GM12878 (cell line): ENCODE data around the gene CALCR.

Experiments used
- CTCF ChIP-seq, 3 experiments: IDR thresholded peaks in 2 of 3; conservative IDR thresholded peaks in 1 of 3; 2 replicates each; pipeline ENCODE4 v1.5.1; 2011; ENCODE audit warnings: low read depth in 3 of 3, low read length in 3 of 3, mild to moderate bottlenecking in 3 of 3, control low read depth in 2 of 3, moderate library complexity in 2 of 3, inconsistent platforms in 1 of 3, mixed read lengths in 1 of 3; ENCODE audit not compliant: control insufficient read depth in 2 of 3, insufficient read depth in 1 of 3; ENCODE audit errors: extremely low read depth in 1 of 3
- EP300 ChIP-seq, 2 experiments: fragments of 150-350 bp in 1 of 2; IDR thresholded peaks; 2 replicates each; pipeline ENCODE4 v1.6.1; 2011 to 2012; ENCODE audit warnings: low read depth in 2 of 2, low read length in 2 of 2, borderline replicate concordance in 1 of 2, improper control_type of control experiment in 1 of 2, inconsistent platforms in 1 of 2; ENCODE audit not compliant: control insufficient read depth in 1 of 2
- FOS ChIP-seq: IDR thresholded peaks from 3 replicates; pipeline ENCODE4 v1.6.1; 2011; ENCODE audit warnings: borderline replicate concordance; ENCODE audit not compliant: insufficient read length; ENCODE audit errors: extremely low read depth
- HCFC1 ChIP-seq: fragments of 150-350 bp; IDR thresholded peaks from 2 replicates; pipeline ENCODE4 v1.6.1; 2014; ENCODE audit warnings: low read length
- HDAC6 ChIP-seq: fragments of 200-600 bp; sonication (generic); IDR thresholded peaks from one replicate; pipeline ENCODE4 v1.8.0; 2017; ENCODE audit warnings: antibody characterized with exemption; ENCODE audit not compliant: unreplicated experiment
- POLR2A ChIP-seq: IDR thresholded peaks from 2 replicates; pipeline ENCODE4 v1.6.1; 2011; ENCODE audit warnings: low read depth, mild to moderate bottlenecking, low read length
- RAD21 ChIP-seq: IDR thresholded peaks from 2 replicates; pipeline ENCODE4 v1.6.1; 2011; ENCODE audit warnings: mild to moderate bottlenecking, low read depth, low read length, moderate library complexity; ENCODE audit not compliant: insufficient read depth
- ZNF622 ChIP-seq: fragments of 450-650 bp; IDR thresholded peaks from 2 replicates; pipeline ENCODE4 v1.6.1; 2017; ENCODE audit warnings: mild to moderate bottlenecking, inconsistent platforms
- TF ChIP-seq, protein P1 (sequence below): IDR thresholded peaks from 2 replicates; pipeline ENCODE4 v1.6.1; 2012; ENCODE audit warnings: low read depth, low read length, improper control_type of control experiment

GRCh38 chr7:93427107-93427506 lies 147.4 kb downstream of the CALCR start:
- no peak for TF ChIP-seq CTCF (IDR thresholded peaks at IDR 0.05 in 2 of 3, conservative IDR thresholded peaks at IDR 0.05 in 1 of 3; ENCODE audit: control insufficient read depth in 2 of 3, extremely low read depth in 1 of 3, insufficient read depth in 1 of 3, low read depth in 3 of 3, low read length in 3 of 3)
- TF ChIP-seq RAD21, result no peak
- no peak for TF ChIP-seq FOS
- TF ChIP-seq ZNF622, result no peak
- no peak for TF ChIP-seq EP300 (IDR thresholded peaks at IDR 0.05; ENCODE audit: borderline replicate concordance in 1 of 2, control insufficient read depth in 1 of 2, low read depth in 2 of 2, low read length in 2 of 2)
- TF ChIP-seq, protein P1, sequence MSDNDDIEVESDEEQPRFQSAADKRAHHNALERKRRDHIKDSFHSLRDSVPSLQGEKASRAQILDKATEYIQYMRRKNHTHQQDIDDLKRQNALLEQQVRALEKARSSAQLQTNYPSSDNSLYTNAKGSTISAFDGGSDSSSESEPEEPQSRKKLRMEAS, result no peak
- TF ChIP-seq POLR2A, result no peak
- no peak for TF ChIP-seq HDAC6
- no peak for TF ChIP-seq HCFC1
